Inflammatory macrophage treated with lipopolysaccharide for 4 hours (primary cell): Measurements from ENCODE around the gene CSGALNACT2.

Experiments used
- DNase-seq: peaks from one replicate; pipeline ENCODE4 v3.0.0-alpha.2; 2020

Gene CSGALNACT2

GRCh38 chr10:43230909-43231522 lies 92.8 kb downstream of the CSGALNACT2 start:
- no peak for DNase-seq

GRCh38 chr10:43231523-43232078 lies 93.4 kb downstream of the CSGALNACT2 start:
- no peak for DNase-seq

GRCh38 chr10:43233601-43234430 lies 95.6 kb downstream of the CSGALNACT2 start:
- DNase-seq = no peak

DNA sequence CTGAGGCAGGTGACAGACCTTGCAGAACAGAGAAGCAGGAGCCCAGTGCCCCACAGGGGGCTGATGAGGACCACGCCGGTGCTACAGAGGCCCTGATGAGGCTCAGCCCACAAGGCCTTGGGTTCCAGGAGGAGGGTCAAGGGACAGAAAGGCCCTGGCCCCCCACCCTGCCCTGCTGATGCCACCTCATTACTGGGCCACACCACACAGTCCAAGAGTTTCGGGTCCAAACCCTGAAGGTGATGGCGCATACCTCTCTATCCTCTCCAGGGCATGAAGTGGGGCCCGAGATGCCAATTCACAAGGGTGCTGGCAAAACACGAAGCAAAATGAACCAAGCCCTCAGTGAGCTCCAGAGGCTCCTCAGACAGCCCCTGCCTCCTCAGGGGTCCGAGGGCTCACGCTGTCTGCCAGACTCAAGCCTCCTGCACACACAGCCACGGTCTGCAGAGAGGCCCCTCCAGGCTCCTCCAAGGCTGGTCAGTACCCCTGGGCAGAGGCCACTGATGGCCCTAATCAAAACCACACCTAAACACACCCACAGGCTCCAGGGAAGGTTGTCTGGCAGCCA lies 96.3 kb downstream of the CSGALNACT2 start:
- no peak for DNase-seq
